Epithelial cell of umbilical artery (primary cell): ENCODE measurements around the gene STX1A. TPM values are rescaled to one million over a fixed set of nuclear protein-coding genes. Genes with fewer than 3 reads are reported as not detected.

Experiments used
- total RNA-seq: library from RNA; depleted of rRNA; stranded (reverse); fragments of >200 nt; gene quantifications from 2 replicates; pipeline ENCODE4 v1.2.3, GENCODE V29; 2014

Gene STX1A
- 7.4 and 21.1 TPM in 2 replicates for total RNA-seq

GRCh38 chr7:73718905-73719805 lies at the start of gene STX1A:
TSS of gene STX1A (minus strand) at chr7:73719669. CDS start at chr7:73719631, 38 bp downstream.

GRCh38 chr7:73738612-73739386 lies 19.3 kb upstream of the STX1A start, which contains the start of gene ABHD11:
TSS of gene ABHD11 (minus strand) at chr7:73738802. CDS start at chr7:73738770, 32 bp downstream.

DNA sequence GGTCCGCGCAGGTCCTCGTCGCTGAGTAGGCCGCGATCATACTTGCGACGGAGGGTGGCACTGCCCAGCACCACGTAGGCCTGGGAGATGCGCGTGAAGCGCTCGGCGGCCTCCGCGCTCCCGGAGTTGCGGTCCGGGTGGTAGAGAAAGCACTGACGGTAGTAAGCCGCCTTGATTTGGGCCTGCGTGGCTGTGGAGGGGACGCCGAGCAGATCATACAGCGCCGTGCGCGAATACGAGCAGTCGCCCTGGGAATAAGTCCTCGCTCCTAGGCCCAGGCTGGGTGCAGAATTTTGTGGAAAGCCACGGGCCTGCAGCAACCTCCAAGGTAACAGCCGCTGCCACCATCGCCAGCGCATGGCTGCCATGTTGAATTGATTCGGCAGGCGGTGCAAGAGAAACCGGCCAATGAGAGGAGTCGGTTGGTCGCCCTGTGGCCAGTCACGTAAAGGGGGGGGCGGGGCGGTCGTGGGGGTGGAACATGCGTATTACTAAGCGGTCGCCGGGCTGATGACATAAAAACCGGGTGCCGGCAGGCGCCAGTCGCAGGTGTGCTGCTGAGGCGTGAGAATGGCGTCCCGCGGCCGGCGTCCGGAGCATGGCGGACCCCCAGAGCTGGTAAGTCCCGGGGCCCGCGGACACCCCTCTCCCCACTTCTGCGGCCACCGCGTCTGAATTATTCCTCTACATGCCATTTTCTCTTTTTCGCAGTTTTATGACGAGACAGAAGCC lies 36.2 kb downstream of the STX1A start, which contains the start of the genes BUD23 and DNAJC30:
Gene BUD23, plus strand, starts transcription at position 542 of the 732 bp plus-strand sequence. Its CDS starts 29 bp downstream, at position 571.
Gene DNAJC30, minus strand, starts transcription at position 398 of the 732 bp plus-strand sequence. Its CDS starts 30 bp downstream, at position 368.

DNA sequence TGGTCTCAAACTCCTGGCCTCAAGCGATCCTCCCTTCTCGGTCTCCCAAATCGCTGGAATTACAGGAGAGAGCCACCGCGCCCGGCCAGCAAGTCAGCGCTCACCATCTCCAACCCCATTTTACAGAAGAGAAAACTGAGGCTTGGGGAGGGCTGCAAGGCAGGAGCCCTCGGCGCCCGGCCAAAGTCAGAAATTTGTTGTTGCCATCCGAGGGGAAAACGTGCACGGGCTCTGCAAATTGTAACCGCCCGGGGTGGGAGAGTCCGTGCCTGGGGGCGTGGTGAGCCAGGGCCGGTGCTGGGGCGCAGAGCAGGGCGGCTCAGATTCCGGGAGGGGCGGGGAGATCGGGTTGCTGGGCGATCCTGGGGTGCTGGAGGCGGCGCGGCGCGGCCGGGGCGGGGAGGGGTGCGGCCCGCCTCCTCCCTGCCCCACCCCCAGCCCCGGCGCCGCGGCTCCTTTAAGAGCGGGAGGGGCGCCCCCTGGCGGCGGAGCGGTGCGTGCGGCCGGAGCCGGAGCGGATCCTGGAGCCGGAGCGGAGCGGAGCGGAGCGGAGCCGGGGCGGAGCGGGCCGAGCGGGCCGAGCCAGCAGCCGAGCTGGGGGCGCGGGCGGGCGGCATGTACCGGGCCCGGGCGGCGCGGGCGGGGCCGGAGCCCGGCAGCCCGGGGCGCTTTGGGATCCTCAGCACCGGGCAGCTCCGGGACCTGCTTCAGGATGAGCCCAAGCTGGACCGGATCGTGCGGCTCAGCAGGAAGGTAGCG lies 51.9 kb downstream of the STX1A start, which contains the start of gene VPS37D:
Gene VPS37D, plus strand, starts transcription at position 488 of the 759 bp plus-strand sequence. Its CDS starts 128 bp downstream, at position 616.

Other genes starting within 250 kb of the STX1A start
- 43.5 and 58.8 TPM in 2 replicates for gene BAZ1B, start 197.4 kb downstream of the STX1A start, total RNA-seq
- gene BCL7B, start 162.0 kb downstream of the STX1A start, total RNA-seq = 20.1 and 24.0 TPM in 2 replicates
- 77.0 and 84.0 TPM in 2 replicates for gene TBL2, start 141.1 kb downstream of the STX1A start, total RNA-seq
- gene MLXIPL, start 95.1 kb downstream of the STX1A start, total RNA-seq = not detected in 2 replicates
- 2.9 and 4.2 TPM in 2 replicates for gene VPS37D, start 51.8 kb downstream of the STX1A start, total RNA-seq
- 1.3 and 1.8 TPM in 2 replicates for gene DNAJC30, start 36.2 kb downstream of the STX1A start, total RNA-seq
- 59.0 and 76.0 TPM in 2 replicates for gene BUD23, start 36.1 kb downstream of the STX1A start, total RNA-seq
- gene ABHD11, start 19.1 kb upstream of the STX1A start, total RNA-seq = 9.7 and 11.6 TPM in 2 replicates
- gene CLDN3, start 50.6 kb upstream of the STX1A start, total RNA-seq = 0.30 and 0.32 TPM in 2 replicates
- 0.46 TPM in 1 of 2 replicates, not detected in the other for gene CLDN4, start 111.3 kb upstream of the STX1A start, total RNA-seq
- gene METTL27, start 122.8 kb upstream of the STX1A start, total RNA-seq = 0.97 and 1.7 TPM in 2 replicates
- gene TMEM270, start 141.5 kb upstream of the STX1A start, total RNA-seq = not detected in 2 replicates